Vagina (tissue), 2 donors: ENCODE data around the gene TMOD2.

Experiments used
- POLR2AphosphoS5 ChIP-seq, 2 donors: sonication (generic); formaldehyde crosslinking; IDR thresholded peaks; one replicate each; pipeline ENCODE4 v1.9.0; 2017; ENCODE audit warnings: antibody characterized with exemption in 2 of 2, mild to moderate bottlenecking in 2 of 2, low read depth in 1 of 2; ENCODE audit not compliant: insufficient read depth in 1 of 2
- TF ChIP-seq, protein P1 (sequence below), 3 experiments: fragments of 450-650 bp in 2 of 3; fragments of 200-600 bp in 1 of 3; sonication (generic) in 1 of 3; IDR thresholded peaks; one replicate each; pipeline ENCODE4 v1.5.1; 2017 to 2019; ENCODE audit warnings: antibody characterized with exemption in 3 of 3, mild to moderate bottlenecking in 2 of 3, moderate library complexity in 2 of 3

DNA sequence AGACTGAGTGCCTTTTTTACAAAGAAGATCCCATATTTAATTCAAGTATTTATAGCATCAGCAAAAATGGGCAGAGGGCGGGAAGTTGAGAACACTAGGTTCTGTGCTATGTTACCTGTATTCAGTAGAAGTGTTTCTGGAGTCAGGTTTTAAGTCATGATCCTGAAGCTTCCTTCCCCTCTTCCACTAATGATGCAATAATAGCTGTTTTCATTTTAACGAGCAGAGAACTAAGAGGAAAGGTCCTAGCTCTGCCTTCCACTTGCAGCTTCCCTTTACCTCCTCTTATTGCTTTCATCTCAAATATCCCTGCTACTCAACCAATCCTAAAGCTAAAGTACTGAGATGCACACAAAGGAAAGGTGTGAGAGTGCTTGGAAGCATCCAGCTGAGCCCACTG lies 61.2 kb downstream of the TMOD2 start:
- TF ChIP-seq, protein P1, sequence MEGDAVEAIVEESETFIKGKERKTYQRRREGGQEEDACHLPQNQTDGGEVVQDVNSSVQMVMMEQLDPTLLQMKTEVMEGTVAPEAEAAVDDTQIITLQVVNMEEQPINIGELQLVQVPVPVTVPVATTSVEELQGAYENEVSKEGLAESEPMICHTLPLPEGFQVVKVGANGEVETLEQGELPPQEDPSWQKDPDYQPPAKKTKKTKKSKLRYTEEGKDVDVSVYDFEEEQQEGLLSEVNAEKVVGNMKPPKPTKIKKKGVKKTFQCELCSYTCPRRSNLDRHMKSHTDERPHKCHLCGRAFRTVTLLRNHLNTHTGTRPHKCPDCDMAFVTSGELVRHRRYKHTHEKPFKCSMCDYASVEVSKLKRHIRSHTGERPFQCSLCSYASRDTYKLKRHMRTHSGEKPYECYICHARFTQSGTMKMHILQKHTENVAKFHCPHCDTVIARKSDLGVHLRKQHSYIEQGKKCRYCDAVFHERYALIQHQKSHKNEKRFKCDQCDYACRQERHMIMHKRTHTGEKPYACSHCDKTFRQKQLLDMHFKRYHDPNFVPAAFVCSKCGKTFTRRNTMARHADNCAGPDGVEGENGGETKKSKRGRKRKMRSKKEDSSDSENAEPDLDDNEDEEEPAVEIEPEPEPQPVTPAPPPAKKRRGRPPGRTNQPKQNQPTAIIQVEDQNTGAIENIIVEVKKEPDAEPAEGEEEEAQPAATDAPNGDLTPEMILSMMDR (IDR thresholded peaks at IDR 0.05), result no peak
- no peak for TF ChIP-seq POLR2AphosphoS5 (IDR thresholded peaks at IDR 0.05; ENCODE audit: insufficient read depth in 1 of 2, low read depth in 1 of 2)
